Glutamatergic neuron (in vitro differentiated cells): ENCODE results near the gene CFAP57. TPM values are rescaled to one million over a fixed set of nuclear protein-coding genes. Genes with fewer than 3 reads are reported as not detected.

Experiments
- DNase-seq: peaks from one replicate; pipeline ENCODE4 v3.0.0; 2022
- H3K27ac Mint-ChIP-seq: one replicate; pipeline ENCODE4 v1.8.0; 2020; ENCODE audit warnings: mild to moderate bottlenecking, mixed read lengths, inconsistent platforms; ENCODE audit not compliant: unreplicated experiment
- H3K27me3 Mint-ChIP-seq: one replicate; pipeline ENCODE4 v1.8.0; 2020; ENCODE audit warnings: mild to moderate bottlenecking, moderate library complexity, mixed read lengths, inconsistent platforms; ENCODE audit not compliant: unreplicated experiment
- H3K36me3 Mint-ChIP-seq: one replicate; pipeline ENCODE4 v1.8.0; 2020; ENCODE audit warnings: mild to moderate bottlenecking, mixed read lengths, inconsistent platforms; ENCODE audit not compliant: unreplicated experiment
- H3K4me1 Mint-ChIP-seq: one replicate; pipeline ENCODE4 v1.8.0; 2020; ENCODE audit warnings: mild to moderate bottlenecking, low read depth, mixed read lengths, inconsistent platforms; ENCODE audit not compliant: unreplicated experiment
- H3K4me3 Mint-ChIP-seq: one replicate; pipeline ENCODE4 v1.8.0; 2020; ENCODE audit warnings: mild to moderate bottlenecking, mixed read lengths, inconsistent platforms; ENCODE audit not compliant: unreplicated experiment
- H3K9me3 Mint-ChIP-seq: one replicate; pipeline ENCODE4 v1.8.0; 2020; ENCODE audit warnings: mild to moderate bottlenecking, moderate library complexity, mixed read lengths, inconsistent platforms; ENCODE audit not compliant: unreplicated experiment
- CTCF ChIP-seq: fragments of 200-600 bp; sonication (generic); IDR thresholded peaks from one replicate; pipeline ENCODE4 v1.5.0; 2021; ENCODE audit not compliant: partially characterized antibody, unreplicated experiment
- total RNA-seq: library from RNA; stranded (reverse); fragmentation: NEBNext Ultra II Directional; extraction: Animal tissue kit (Norgen Biotek cat#: 25700); gene quantifications from one replicate; pipeline ENCODE4 v1.2.1, GENCODE V29; 2021; ENCODE audit not compliant: unreplicated experiment

Gene CFAP57
- total RNA-seq, 1 donor from 2014 or later, result 5.0 TPM

GRCh38 chr1:43237121-43237520, 65.0 kb downstream of the CFAP57 start:
- no peak for DNase-seq
- Mint-ChIP-seq H3K4me1 (peaks cover 2% of the 10 kb centered on the region), H3K9me3 (no peaks in the 10 kb centered on the region), H3K4me3 (peak overlapping the region; percentile 5), H3K27me3 (peaks cover 5% of the 10 kb centered on the region), H3K27ac (no peak overlapping the region), H3K36me3 (peaks cover 4% of the 10 kb centered on the region)
- no peak for TF ChIP-seq CTCF

GRCh38 chr1:43238085-43238484, 66.0 kb downstream of the CFAP57 start:
- Mint-ChIP-seq H3K4me3 (no peak overlapping the region), H3K27ac (no peak overlapping the region), H3K4me1 (peaks cover 2% of the 10 kb centered on the region), H3K9me3 (no peaks in the 10 kb centered on the region), H3K27me3 (peaks cover 5% of the 10 kb centered on the region), H3K36me3 (peaks cover 4% of the 10 kb centered on the region)
- DNase-seq, result peak; percentile 76
- TF ChIP-seq CTCF, result peak; percentile 54

GRCh38 chr1:43238991-43239469, 66.9 kb downstream of the CFAP57 start:
- DNase-seq, result no peak
- H3K4me3 Mint-ChIP-seq, result no peak overlapping the region
- H3K9me3 Mint-ChIP-seq, result no peaks in the 10 kb centered on the region
- peaks cover 4% of the 10 kb centered on the region for H3K36me3 Mint-ChIP-seq
- no peak overlapping the region for H3K27ac Mint-ChIP-seq
- peaks cover 2% of the 10 kb centered on the region for H3K4me1 Mint-ChIP-seq
- H3K27me3 Mint-ChIP-seq, result peaks cover 5% of the 10 kb centered on the region
- TF ChIP-seq CTCF, result no peak

- Mint-ChIP-seq H3K4me3 (no peak overlapping the region), H3K9me3 (no peaks in the 10 kb centered on the region), H3K4me1 (peaks cover 2% of the 10 kb centered on the region), H3K27ac (no peak overlapping the region), H3K36me3 (peaks cover 4% of the 10 kb centered on the region), H3K27me3 (peaks cover 5% of the 10 kb centered on the region)
- TF ChIP-seq CTCF, result no peak
- DNase-seq, result no peak
These were observed 67.4 kb downstream of the CFAP57 start for GRCh38 chr1:43239484-43239883.

GRCh38 chr1:43241413-43241836, 69.3 kb downstream of the CFAP57 start:
- no peak for TF ChIP-seq CTCF
- H3K36me3 Mint-ChIP-seq, result peaks cover 9% of the 10 kb centered on the region
- peaks cover 1% of the 10 kb centered on the region for H3K27me3 Mint-ChIP-seq
- H3K9me3 Mint-ChIP-seq, result no peaks in the 10 kb centered on the region
- no peak overlapping the region for H3K27ac Mint-ChIP-seq
- H3K4me3 Mint-ChIP-seq, result no peak overlapping the region
- peaks cover 2% of the 10 kb centered on the region for H3K4me1 Mint-ChIP-seq
- DNase-seq, result no peak
